Transverse colon (tissue), 4 donors: ENCODE results near the gene LSM7. TPM values are rescaled to one million over a fixed set of nuclear protein-coding genes. Genes with fewer than 3 reads are reported as not detected.

ENCODE experiments used
- DNase-seq: peaks from one replicate; pipeline ENCODE4 v3.0.0-alpha.2; 2019
- H3K27ac ChIP-seq, 4 donors: fragments of 200-600 bp; sonication (generic); 2 replicates each; pipeline ENCODE4 v1.5.1; 2016 to 2018; ENCODE audit warnings: inconsistent platforms in 4 of 4
- H3K27me3 ChIP-seq: fragments of 200-600 bp; sonication (generic); 2 replicates; pipeline ENCODE4 v1.5.1; 2017; ENCODE audit warnings: inconsistent platforms
- H3K36me3 ChIP-seq, 4 donors: fragments of 200-600 bp; sonication (generic); 2 replicates each; pipeline ENCODE4 v1.5.1; 2017 to 2019; ENCODE audit warnings: inconsistent platforms in 4 of 4
- H3K4me1 ChIP-seq, 4 donors: fragments of 200-600 bp; sonication (generic); 2 replicates each; pipeline ENCODE4 v1.5.1; 2017 to 2020; ENCODE audit warnings: inconsistent platforms in 4 of 4
- H3K4me3 ChIP-seq, 4 donors: fragments of 200-600 bp; sonication (generic); 1 replicate in 1 of 4; 2 replicates in 3 of 4; pipeline versions ENCODE4 v1.5.1 to v1.6.1; 2017 to 2019; ENCODE audit warnings: inconsistent platforms in 4 of 4
- H3K9me3 ChIP-seq, 2 donors: fragments of 200-600 bp; sonication (generic); 2 replicates each; pipeline ENCODE4 v1.5.1; 2017 to 2019; ENCODE audit warnings: inconsistent platforms in 2 of 2
- CTCF ChIP-seq, 5 experiments: fragments of 200-600 bp in 3 of 5; fragments of 450-650 bp in 2 of 5; sonication (generic) in 3 of 5; IDR thresholded peaks; 1 replicate in 2 of 5; 2 replicates in 3 of 5; pipeline ENCODE4 v1.5.1; 2016 to 2017; ENCODE audit warnings: antibody characterized with exemption in 5 of 5, inconsistent platforms in 3 of 5, mild to moderate bottlenecking in 2 of 5, moderate library complexity in 1 of 5
- EP300 ChIP-seq: sonication (generic); formaldehyde crosslinking; IDR thresholded peaks from one replicate; pipeline ENCODE4 v1.6.1; 2017; ENCODE audit warnings: antibody characterized with exemption, low read depth
- POLR2A ChIP-seq: fragments of 450-650 bp; IDR thresholded peaks from one replicate; pipeline ENCODE4 v1.6.1; 2016; ENCODE audit warnings: antibody characterized with exemption, mild to moderate bottlenecking, moderate library complexity
- POLR2AphosphoS5 ChIP-seq, 3 donors: sonication (generic); formaldehyde crosslinking; IDR thresholded peaks; one replicate each; pipeline ENCODE4 v1.6.1; 2016; ENCODE audit warnings: antibody characterized with exemption in 3 of 3
- WGBS, 2 donors: methylation state at CpG; one replicate each; pipeline ENCODE4 v1.1.5; 2018; ENCODE audit warnings: low coverage in 1 of 2; 5-methylcytosine and 5-hydroxymethylcytosine counted together
- in situ Hi-C, 4 donors: fragments of 200-750 bp; cut with MboI; loops; one replicate each; pipeline versions ENCODE4 v1.15.0 to v1.15.1; 2017; ENCODE audit warnings: low sequenced_read_pairs in 3 of 4, low pct_ligation_motif_present in 1 of 4, low pct_unique_long_range_greater_than_20kb in 1 of 4
- intact Hi-C: fragments of 100-400 bp; cut with DNase I; formaldehyde crosslinking; loops from one replicate; pipeline ENCODE4 v1.15.1; 2023; ENCODE audit warnings: low total_unique reads
- total RNA-seq, 4 donors: library from RNA; depleted of rRNA; stranded (reverse); fragments of >200 nt; gene quantifications; one replicate each; pipeline ENCODE4 v1.1.0, GENCODE V29; 2016

LSM7 gene
- total RNA-seq, 4 donors from 2014 or later: 62.9 to 151 (median 132) TPM

GRCh38 chr19:2330632-2331284 lies 2.4 kb upstream of the LSM7 start:
- intact Hi-C loops (no loop called here), in situ Hi-C loops (no loop called here)
- peak; percentile 93 for DNase-seq
- 45% methylated on average over 20 of the region's 20 CpGs; no CpG with 5 or more reads in 1 of the 2 donors for WGBS, 2 donors
- Histone ChIP-seq H3K9me3 (no peaks in the 10 kb centered on the region), H3K36me3 (no peaks in the 10 kb centered on the region), H3K4me1 (peaks cover 47 to 70% (median 65%) of the 10 kb centered on the region in 4 donors), H3K27me3 (no peaks in the 10 kb centered on the region), H3K27ac (peak overlapping the region; percentile 88 to 94 (median 90)), H3K4me3 (peak overlapping the region in 1 of 4 donors; percentile 94)
- peak; percentile 46 for TF ChIP-seq EP300
- TF ChIP-seq CTCF (IDR thresholded peaks at IDR 0.05): no peak
- TF ChIP-seq POLR2AphosphoS5 (IDR thresholded peaks at IDR 0.05): peak; percentile 86 to 97 (median 93)
- TF ChIP-seq POLR2A: peak; percentile 94

DNA sequence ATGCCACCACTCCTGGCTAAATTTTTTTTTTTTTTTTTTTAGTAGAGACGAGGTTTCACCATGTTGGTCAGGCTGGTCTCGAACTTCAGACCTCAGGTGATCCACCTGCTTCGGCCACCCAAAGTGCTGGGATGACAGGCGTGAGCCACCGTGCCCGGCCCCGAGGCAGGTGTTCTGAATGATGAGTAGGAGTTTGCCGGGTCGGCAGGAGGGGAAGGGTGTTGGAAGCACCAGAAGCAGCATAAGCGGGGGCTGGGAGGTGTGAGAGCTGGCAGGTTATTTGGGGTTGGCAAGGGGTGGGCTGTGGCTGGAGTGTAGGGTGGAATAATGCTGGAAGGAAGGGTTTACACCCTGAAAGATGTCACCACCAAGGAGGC lies 1.9 kb upstream of the LSM7 start:
- in situ Hi-C loops: no loop called here
- H3K4me1 ChIP-seq: peaks cover 47 to 70% (median 65%) of the 10 kb centered on the region in 4 donors
- no peaks in the 10 kb centered on the region for H3K36me3 ChIP-seq
- TF ChIP-seq CTCF (IDR thresholded peaks at IDR 0.05): no peak
- no peak for TF ChIP-seq EP300
- TF ChIP-seq POLR2AphosphoS5 (IDR thresholded peaks at IDR 0.05): no peak
- TF ChIP-seq POLR2A: no peak
- no peaks in the 10 kb centered on the region for H3K27me3 ChIP-seq
- WGBS, 2 donors: 60% methylated on average over 10 of the region's 10 CpGs; no CpG with 5 or more reads in 1 of the 2 donors
- no peaks in the 10 kb centered on the region for H3K9me3 ChIP-seq
- H3K4me3 ChIP-seq: peak overlapping the region in 1 of 4 donors; percentile 94
- intact Hi-C loops: no loop called here
- no peak for DNase-seq
- peak overlapping the region; percentile 88 to 94 (median 90) for H3K27ac ChIP-seq

DNA sequence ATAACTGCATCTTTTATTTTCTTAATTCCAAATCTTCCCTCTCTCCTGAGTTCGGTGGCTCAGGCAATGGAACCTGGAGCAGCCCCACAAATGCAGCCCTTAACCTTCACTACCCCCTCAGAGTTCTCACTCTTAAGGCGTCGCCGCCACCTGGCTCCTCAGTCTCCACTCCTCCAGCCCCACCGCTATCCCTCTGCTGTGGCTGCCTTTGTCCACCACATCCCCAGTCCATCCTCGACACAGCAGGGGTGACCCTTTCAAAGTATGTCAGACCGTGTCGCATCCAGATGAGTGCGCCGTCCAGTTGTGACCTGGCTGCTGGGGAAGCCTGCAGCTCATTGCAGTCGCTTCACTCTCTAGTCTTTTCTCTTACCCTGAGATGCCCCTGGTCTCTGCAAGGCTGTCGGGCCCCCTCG lies 1.1 kb upstream of the LSM7 start:
- peak overlapping the region; percentile 88 to 94 (median 90) for H3K27ac ChIP-seq
- WGBS, 2 donors: 30 to 34% methylated on average over 10 to 13 of the region's 13 CpGs
- no peak for DNase-seq
- H3K36me3 ChIP-seq: no peaks in the 10 kb centered on the region
- in situ Hi-C loops (no loop called here), intact Hi-C loops (loop anchor here (10.0 kb wide), 1 partner anchor 175 kb away; the partner anchor contains the start of gene AP3D1)
- H3K4me1 ChIP-seq: peaks cover 47 to 68% (median 65%) of the 10 kb centered on the region in 4 donors
- H3K27me3 ChIP-seq: no peaks in the 10 kb centered on the region
- no peak for TF ChIP-seq POLR2AphosphoS5 (IDR thresholded peaks at IDR 0.05)
- TF ChIP-seq EP300: no peak
- TF ChIP-seq CTCF (IDR thresholded peaks at IDR 0.05): no peak
- no peak for TF ChIP-seq POLR2A
- H3K9me3 ChIP-seq: no peaks in the 10 kb centered on the region
- H3K4me3 ChIP-seq: peak overlapping the region in 3 of 4 donors; percentile 76 to 94 (median 82)

DNA sequence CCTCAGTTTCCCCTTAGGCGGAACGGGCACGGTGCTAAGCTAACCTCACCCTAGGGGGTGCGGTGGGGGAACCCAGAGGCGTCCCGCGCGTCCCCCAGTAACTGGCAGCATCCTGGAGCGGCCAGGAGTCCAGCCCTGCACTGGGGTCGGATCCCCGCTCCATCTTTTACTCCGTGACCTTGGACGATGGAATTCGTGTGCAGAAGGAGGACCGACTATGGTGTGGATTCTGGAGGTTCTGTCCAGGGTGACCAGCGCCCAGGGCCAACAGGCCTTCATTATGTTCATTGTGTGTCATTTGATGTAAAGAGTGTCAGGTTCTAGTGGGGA lies 728 bp upstream of the LSM7 start:
- intact Hi-C loops (loop anchor here (10.0 kb wide), 1 partner anchor 174 kb away; the partner anchor contains the start of gene AP3D1), in situ Hi-C loops (no loop called here)
- no peak for TF ChIP-seq EP300
- no peak for TF ChIP-seq CTCF (IDR thresholded peaks at IDR 0.05)
- TF ChIP-seq POLR2AphosphoS5 (IDR thresholded peaks at IDR 0.05): no peak
- TF ChIP-seq POLR2A: no peak
- 2% methylated on average over 12 of the region's 16 CpGs; no CpG with 5 or more reads in 1 of the 2 donors for WGBS, 2 donors
- no peak for DNase-seq
- Histone ChIP-seq H3K4me3 (peak overlapping the region; percentile 76 to 94 (median 82)), H3K4me1 (peaks cover 46 to 64% (median 62%) of the 10 kb centered on the region in 4 donors), H3K27me3 (no peaks in the 10 kb centered on the region), H3K27ac (peak overlapping the region; percentile 88 to 94 (median 90)), H3K36me3 (peaks cover 0 to 2% (median 0%) of the 10 kb centered on the region in 4 donors), H3K9me3 (no peaks in the 10 kb centered on the region)
